Naive thymus-derived CD8-positive, alpha-beta T cell (primary cell): ENCODE results near the gene IRX2. TPM values are rescaled to one million over a fixed set of nuclear protein-coding genes. Genes with fewer than 3 reads are reported as not detected.

ENCODE experiments used
- ATAC-seq, 2 donors: fragments of 150-1000 bp; cut with Tn5 transposase in 1 of 2; sonication (Bioruptor Pico), chemical (Tn5 transposase) in 1 of 2; 1 replicate in 1 of 2; 2 replicates in 1 of 2; pipeline ENCODE4 v1.10.0; 2021; ENCODE audit warnings: mild to moderate bottlenecking in 2 of 2, moderate library complexity in 2 of 2
- POLR2A ChIA-PET: fragments of 350-600 bp; sonication (Branson Sonifier 250); formaldehyde crosslinking; loops from one replicate; lab custom pipeline; 2021; ENCODE audit warnings: antibody characterized with exemption; lab: Charles Lee
- DNase-seq, 10 donors: peaks; one replicate each; pipeline versions ENCODE4 v3.0.0 to v3.0.0-alpha.2; 2020 to 2022
- H3K27ac Mint-ChIP-seq, 10 donors: one replicate each; pipeline ENCODE4 v1.8.0; 2020 to 2022; ENCODE audit warnings: mild to moderate bottlenecking in 10 of 10, mixed read lengths in 10 of 10, moderate library complexity in 4 of 10, inconsistent platforms in 1 of 10
- H3K27me3 Mint-ChIP-seq, 5 donors: one replicate each; pipeline ENCODE4 v1.8.0; 2021 to 2022; ENCODE audit warnings: mixed read lengths in 5 of 5
- H3K36me3 Mint-ChIP-seq, 3 donors: one replicate each; pipeline ENCODE4 v1.8.0; 2020 to 2022; ENCODE audit warnings: mixed read lengths in 3 of 3, mild to moderate bottlenecking in 2 of 3, inconsistent platforms in 1 of 3
- H3K4me1 Mint-ChIP-seq, 4 donors: one replicate each; pipeline ENCODE4 v1.8.0; 2021 to 2022; ENCODE audit warnings: mixed read lengths in 4 of 4
- H3K4me3 Mint-ChIP-seq, 10 donors: one replicate each; pipeline ENCODE4 v1.8.0; 2020 to 2022; ENCODE audit warnings: mild to moderate bottlenecking in 10 of 10, mixed read lengths in 10 of 10, moderate library complexity in 6 of 10, inconsistent platforms in 1 of 10
- H3K9me3 Mint-ChIP-seq, 9 donors: one replicate each; pipeline ENCODE4 v1.8.0; 2020 to 2022; ENCODE audit warnings: mixed read lengths in 9 of 9, mild to moderate bottlenecking in 3 of 9, inconsistent platforms in 1 of 9, moderate library complexity in 1 of 9
- polyA plus RNA-seq, 3 donors: library from polyadenylated mRNA; unstranded; fragments of 300-500 nt; fragmentation: Illumina TruSeq; gene quantifications; one replicate each; pipeline ENCODE4 v1.2.3, GENCODE V29; 2021
- total RNA-seq, 8 experiments: library from RNA in 2 of 8; stranded (reverse) in 2 of 8; gene quantifications; one replicate each; pipeline ENCODE4 v1.2.3 and lab custom pipeline; 2021 to 2026

The IRX2 gene
- total and polyA plus RNA-seq, 5 experiments from 2014 or later, result not detected

- no peak for ATAC-seq
- H3K4me1 Mint-ChIP-seq, result no peaks in the 10 kb centered on the region
- H3K36me3 Mint-ChIP-seq, result no peaks in the 10 kb centered on the region
- H3K27me3 Mint-ChIP-seq, result peaks cover 13 to 66% (median 45%) of the 10 kb centered on the region in 5 donors
- H3K4me3 Mint-ChIP-seq, result no peak overlapping the region
- POLR2A ChIA-PET, result no interaction called here
- H3K9me3 Mint-ChIP-seq, result peaks cover 0 to 7% (median 0%) of the 10 kb centered on the region in 9 donors
- DNase-seq, result no peak
- no peak overlapping the region for H3K27ac Mint-ChIP-seq
Observed at GRCh38 chr5:2737273-2738155, 14.0 kb downstream of the IRX2 start.

- H3K4me1 Mint-ChIP-seq, result no peaks in the 10 kb centered on the region
- H3K27me3 Mint-ChIP-seq, result peaks cover 10 to 66% (median 42%) of the 10 kb centered on the region in 5 donors
- DNase-seq, result no peak
- no peaks in the 10 kb centered on the region for H3K36me3 Mint-ChIP-seq
- no peak for ATAC-seq
- peaks cover 0 to 11% (median 0%) of the 10 kb centered on the region in 9 donors for H3K9me3 Mint-ChIP-seq
- H3K4me3 Mint-ChIP-seq, result no peak overlapping the region
- POLR2A ChIA-PET, result no interaction called here
- no peak overlapping the region for H3K27ac Mint-ChIP-seq
Observed at GRCh38 chr5:2736872-2737271, 14.6 kb downstream of the IRX2 start.

- H3K4me3 Mint-ChIP-seq, result no peak overlapping the region
- DNase-seq (no peak), ATAC-seq (no peak)
- peaks cover 0 to 11% (median 0%) of the 10 kb centered on the region in 9 donors for H3K9me3 Mint-ChIP-seq
- no peaks in the 10 kb centered on the region for H3K4me1 Mint-ChIP-seq
- H3K36me3 Mint-ChIP-seq, result no peaks in the 10 kb centered on the region
- no peak overlapping the region for H3K27ac Mint-ChIP-seq
- H3K27me3 Mint-ChIP-seq, result peaks cover 9 to 59% (median 35%) of the 10 kb centered on the region in 5 donors
- POLR2A ChIA-PET, result no interaction called here
Observed at GRCh38 chr5:2735996-2736395, 15.5 kb downstream of the IRX2 start.

GRCh38 chr5:2732850-2733249, 18.6 kb downstream of the IRX2 start:
- POLR2A ChIA-PET, result no interaction called here
- Mint-ChIP-seq H3K36me3 (no peaks in the 10 kb centered on the region), H3K4me1 (no peaks in the 10 kb centered on the region), H3K27me3 (peaks cover 10 to 54% (median 20%) of the 10 kb centered on the region in 5 donors), H3K4me3 (no peak overlapping the region), H3K9me3 (peaks cover 0 to 11% (median under 1%) of the 10 kb centered on the region in 9 donors), H3K27ac (no peak overlapping the region)
- DNase-seq, result no peak
- ATAC-seq, result no peak

- POLR2A ChIA-PET, result no interaction called here
- Mint-ChIP-seq H3K9me3 (peaks cover 0 to 11% (median 2%) of the 10 kb centered on the region in 9 donors), H3K27me3 (peaks cover 3 to 45% (median 16%) of the 10 kb centered on the region in 5 donors), H3K36me3 (no peaks in the 10 kb centered on the region), H3K4me1 (no peaks in the 10 kb centered on the region), H3K27ac (no peak overlapping the region), H3K4me3 (no peak overlapping the region)
- DNase-seq, result no peak
- ATAC-seq, result no peak
Observed at GRCh38 chr5:2732004-2732403, 19.5 kb downstream of the IRX2 start.

- POLR2A ChIA-PET, result no interaction called here
- Mint-ChIP-seq H3K27me3 (peaks cover 0 to 38% (median 8%) of the 10 kb centered on the region in 5 donors), H3K27ac (no peak overlapping the region), H3K36me3 (no peaks in the 10 kb centered on the region), H3K4me1 (no peaks in the 10 kb centered on the region), H3K4me3 (no peak overlapping the region), H3K9me3 (peaks cover 0 to 11% (median 2%) of the 10 kb centered on the region in 9 donors)
- DNase-seq (no peak), ATAC-seq (no peak)
Observed at GRCh38 chr5:2729189-2729588, 22.3 kb downstream of the IRX2 start.

- POLR2A ChIA-PET, result no interaction called here
Observed at GRCh38 chr5:2727550-2727949, 23.9 kb downstream of the IRX2 start.

GRCh38 chr5:2725980-2726765, 25.3 kb downstream of the IRX2 start:
- peaks cover 0 to 8% (median 0%) of the 10 kb centered on the region in 9 donors for H3K9me3 Mint-ChIP-seq
- H3K36me3 Mint-ChIP-seq, result no peaks in the 10 kb centered on the region
- no peak overlapping the region for H3K27ac Mint-ChIP-seq
- H3K4me1 Mint-ChIP-seq, result no peaks in the 10 kb centered on the region
- POLR2A ChIA-PET, result no interaction called here
- H3K4me3 Mint-ChIP-seq, result no peak overlapping the region
- H3K27me3 Mint-ChIP-seq, result peaks cover 0 to 18% (median 9%) of the 10 kb centered on the region in 5 donors
- DNase-seq (no peak), ATAC-seq (no peak)

More at GRCh38 chr5:2727550-2727949, 23.9 kb downstream of the IRX2 start:
- Mint-ChIP-seq H3K36me3 (no peaks in the 10 kb centered on the region), H3K27me3 (peaks cover 0 to 26% (median 8%) of the 10 kb centered on the region in 5 donors), H3K4me3 (no peak overlapping the region), H3K27ac (no peak overlapping the region), H3K9me3 (peaks cover 0 to 8% (median 0%) of the 10 kb centered on the region in 9 donors), H3K4me1 (no peaks in the 10 kb centered on the region)
- DNase-seq (no peak), ATAC-seq (no peak)

GRCh38 chr5:2724831-2725230, 26.6 kb downstream of the IRX2 start:
- peaks cover 0 to 8% (median 0%) of the 10 kb centered on the region in 9 donors for H3K9me3 Mint-ChIP-seq
- H3K27me3 Mint-ChIP-seq, result peaks cover 0 to 18% (median 9%) of the 10 kb centered on the region in 5 donors
- ATAC-seq (no peak), DNase-seq (no peak)
- H3K36me3 Mint-ChIP-seq, result no peaks in the 10 kb centered on the region
- POLR2A ChIA-PET, result no interaction called here
- H3K4me3 Mint-ChIP-seq, result no peak overlapping the region
- H3K4me1 Mint-ChIP-seq, result no peaks in the 10 kb centered on the region
- no peak overlapping the region for H3K27ac Mint-ChIP-seq

GRCh38 chr5:2724031-2724581, 27.4 kb downstream of the IRX2 start:
- Mint-ChIP-seq H3K36me3 (no peaks in the 10 kb centered on the region), H3K27me3 (peaks cover 0 to 10% (median 6%) of the 10 kb centered on the region in 5 donors), H3K4me3 (no peak overlapping the region), H3K4me1 (no peaks in the 10 kb centered on the region), H3K9me3 (peaks cover 0 to 8% (median 0%) of the 10 kb centered on the region in 9 donors), H3K27ac (no peak overlapping the region)
- no peak for DNase-seq
- POLR2A ChIA-PET, result no interaction called here
- ATAC-seq, result no peak

GRCh38 chr5:2722901-2723300, 28.6 kb downstream of the IRX2 start:
- Mint-ChIP-seq H3K27me3 (peaks cover 0 to 11% (median 5%) of the 10 kb centered on the region in 5 donors), H3K36me3 (no peaks in the 10 kb centered on the region), H3K9me3 (peaks cover 0 to 4% (median 0%) of the 10 kb centered on the region in 9 donors), H3K27ac (no peak overlapping the region), H3K4me3 (no peak overlapping the region), H3K4me1 (no peaks in the 10 kb centered on the region)
- DNase-seq (no peak), ATAC-seq (no peak)
- POLR2A ChIA-PET, result no interaction called here

GRCh38 chr5:2721385-2722138, 29.9 kb downstream of the IRX2 start:
- H3K36me3 Mint-ChIP-seq, result no peaks in the 10 kb centered on the region
- H3K4me3 Mint-ChIP-seq, result no peak overlapping the region
- no peaks in the 10 kb centered on the region for H3K4me1 Mint-ChIP-seq
- H3K27ac Mint-ChIP-seq, result no peak overlapping the region
- POLR2A ChIA-PET, result no interaction called here
- H3K9me3 Mint-ChIP-seq, result peaks cover 0 to 10% (median 0%) of the 10 kb centered on the region in 9 donors
- DNase-seq, result no peak
- ATAC-seq, result no peak
- H3K27me3 Mint-ChIP-seq, result peaks cover 0 to 21% (median 5%) of the 10 kb centered on the region in 5 donors
